Epidermal melanocyte (primary cell): Measurements from ENCODE around the gene LRRC73.
"Not testable (repeated sequence)": the region's sequence is repeated elsewhere in the genome, so short reads cannot be mapped to it uniquely, and the experiment has no call there.

ENCODE experiments used
- DNase-seq: peaks from one replicate; pipeline ENCODE4 v3.0.0; 2011; ENCODE audit warnings: low spot score; ENCODE audit not compliant: insufficient read length

Gene LRRC73

DNA sequence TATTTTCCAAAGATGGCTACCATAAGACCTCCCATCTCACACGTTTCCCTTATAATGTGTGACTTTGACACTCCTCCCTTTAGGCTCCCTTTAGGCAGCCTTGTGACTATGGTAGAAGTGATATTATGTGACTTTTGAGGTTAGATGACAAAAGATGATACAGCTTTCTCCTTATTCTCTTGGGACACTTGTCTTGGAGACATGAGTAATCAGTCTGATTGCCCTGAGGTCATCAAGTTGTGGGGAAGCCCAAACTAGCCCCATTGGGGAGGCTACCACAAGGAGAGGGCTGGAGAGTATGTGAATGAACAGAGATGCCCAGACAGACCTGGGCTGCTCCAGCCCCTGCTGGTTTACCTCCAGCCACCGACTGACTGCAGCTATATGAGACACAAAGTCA, 44.2 kb downstream of the LRRC73 start:
- DNase-seq, result no peak

DNA sequence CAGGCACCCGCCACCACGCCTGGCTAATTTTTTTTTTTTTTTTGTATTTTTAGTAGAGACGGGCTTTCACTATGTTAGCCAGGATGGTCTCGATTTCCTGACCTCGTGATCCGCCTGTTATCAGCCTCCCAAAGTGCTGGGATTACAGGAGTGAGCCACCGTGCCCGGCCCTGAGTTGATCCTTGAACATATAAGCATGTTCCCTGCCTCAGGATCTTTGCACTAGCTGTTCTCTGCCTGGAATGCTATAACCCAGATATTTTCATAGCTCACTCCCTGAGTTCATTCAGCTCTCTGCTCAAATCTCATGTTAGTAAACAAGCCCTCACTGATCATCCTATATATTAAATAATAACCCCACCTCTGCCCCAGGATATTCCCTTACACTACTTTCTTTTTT, 45.8 kb downstream of the LRRC73 start:
- DNase-seq, result no peak

DNA sequence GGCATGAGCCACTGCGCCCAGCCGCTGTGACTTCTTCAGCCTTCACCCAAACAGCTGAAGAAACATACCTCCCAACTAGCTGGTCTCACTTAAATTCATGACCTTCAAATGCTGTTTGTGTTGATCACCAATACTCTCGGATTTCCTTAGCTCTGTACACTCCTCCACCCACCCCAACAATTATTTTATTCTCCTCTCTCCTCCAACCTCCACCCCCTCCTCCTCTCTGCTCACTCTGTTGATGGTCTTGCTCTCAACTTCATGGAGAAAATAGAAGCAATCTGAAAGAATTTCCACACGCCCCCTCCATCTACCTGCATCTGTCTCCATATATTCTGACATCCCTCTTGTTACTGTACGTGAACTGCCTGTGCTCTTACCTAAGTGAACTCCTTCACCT, 48.2 kb downstream of the LRRC73 start:
- DNase-seq, result no peak

DNA sequence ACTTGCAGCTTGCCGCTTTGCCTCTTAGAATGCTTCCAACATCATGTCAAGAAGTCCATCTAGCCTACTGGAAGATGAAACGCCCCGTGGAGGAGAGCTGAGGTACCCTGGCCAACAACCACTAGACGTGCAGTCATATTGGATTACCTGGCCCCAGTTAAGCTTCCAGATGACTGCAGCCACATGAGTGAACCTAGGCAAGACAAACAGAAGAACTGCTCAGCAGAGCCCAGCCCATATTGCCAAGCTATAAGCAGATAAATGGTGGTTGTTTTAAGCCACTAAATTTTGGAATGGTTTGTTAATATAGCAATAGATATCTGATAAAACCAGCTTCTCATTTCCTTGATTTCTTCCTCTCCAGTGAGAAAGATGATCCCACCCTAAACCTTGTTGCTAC, 50.1 kb downstream of the LRRC73 start:
- no peak for DNase-seq

DNA sequence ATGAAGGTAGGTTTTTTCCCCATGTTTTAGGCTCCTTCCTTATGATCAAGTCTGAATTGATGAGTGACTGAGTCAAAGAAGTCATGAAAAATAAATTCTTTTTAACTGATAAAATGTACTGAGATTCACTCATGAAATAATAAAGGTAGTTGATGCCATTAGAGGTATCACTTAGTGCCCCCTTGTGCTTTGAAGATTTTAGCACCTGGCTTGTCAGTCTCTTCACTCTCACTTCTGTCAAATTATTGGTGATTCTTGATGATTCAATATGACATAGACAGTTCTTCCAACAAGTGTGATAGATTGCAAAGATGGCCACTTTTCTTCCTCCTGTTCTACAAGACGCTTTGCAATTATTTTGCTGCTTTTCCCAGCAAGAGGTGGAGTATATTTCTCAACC, 50.6 kb downstream of the LRRC73 start:
- no peak for DNase-seq

DNA sequence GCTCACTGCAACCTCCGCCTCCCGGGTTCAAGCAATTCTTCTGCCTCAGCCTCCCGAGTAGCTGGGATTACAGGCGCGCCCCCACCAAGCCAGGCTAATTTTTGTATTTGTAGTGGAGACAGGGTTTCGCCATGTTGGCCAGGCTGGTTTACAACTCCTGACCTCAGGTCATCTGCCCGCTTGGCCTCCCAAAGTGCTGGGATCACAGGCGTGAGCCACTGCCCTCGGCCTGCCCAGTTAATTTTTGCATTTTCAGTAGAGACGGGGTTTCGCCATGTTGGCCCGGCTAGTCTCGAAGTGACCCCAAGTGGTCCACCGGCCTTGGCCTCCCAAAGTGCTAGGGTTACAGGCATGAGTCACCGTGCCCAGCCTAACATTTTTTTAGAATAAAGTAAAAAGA, 52.0 kb downstream of the LRRC73 start:
- not testable (repeated sequence) for DNase-seq

DNA sequence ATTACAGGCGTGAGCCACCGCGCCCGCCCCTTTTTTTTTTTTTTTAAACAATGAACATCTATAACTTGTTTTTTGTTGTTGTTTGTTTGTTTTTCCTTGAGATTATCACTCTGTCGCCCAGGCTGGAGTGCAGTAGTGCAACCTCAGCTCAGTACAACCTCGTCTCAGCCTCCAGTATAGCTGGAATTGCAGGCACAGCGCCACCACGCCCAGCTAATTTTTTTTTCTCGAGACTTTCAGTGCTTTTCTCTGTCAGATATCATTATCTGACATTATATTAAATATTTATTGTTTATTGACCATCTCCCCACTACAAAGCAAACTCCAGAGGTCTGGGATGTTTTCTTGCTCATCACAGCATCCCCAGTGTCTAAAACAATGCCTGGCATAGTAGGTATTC, 52.5 kb downstream of the LRRC73 start:
- no peak for DNase-seq
